DOHH2 (cell line): ENCODE data around the gene MED12L.

ENCODE experiments used
- H3F3A ChIP-seq: fragments of 200-600 bp; sonication (generic), shearing (Covaris generic); 2 replicates; pipeline ENCODE4 v1.6.0; 2016; ENCODE audit warnings: antibody characterized with exemption, mild to moderate bottlenecking; ENCODE audit not compliant: control insufficient read depth, insufficient read depth
- H3K27ac ChIP-seq: fragments of 200-600 bp; sonication (generic); 2 replicates; pipeline ENCODE4 v1.5.1; 2014; ENCODE audit warnings: low read depth, mild to moderate bottlenecking, low read length, moderate library complexity
- H3K27me3 ChIP-seq: fragments of 200-600 bp; sonication (generic); 2 replicates; pipeline ENCODE4 v1.6.1; 2014; ENCODE audit warnings: mild to moderate bottlenecking, low read length, mixed read lengths; ENCODE audit not compliant: control insufficient read depth
- H3K36me3 ChIP-seq: fragments of 200-600 bp; sonication (generic); 2 replicates; pipeline ENCODE4 v1.6.1; 2014; ENCODE audit warnings: mild to moderate bottlenecking, low read length, moderate library complexity, mixed read lengths; ENCODE audit not compliant: control insufficient read depth
- H3K4me1 ChIP-seq: fragments of 200-600 bp; sonication (generic); 2 replicates; pipeline ENCODE4 v1.6.1; 2014; ENCODE audit warnings: mild to moderate bottlenecking, low read length, mixed read lengths; ENCODE audit not compliant: control insufficient read depth
- H3K4me2 ChIP-seq: fragments of 200-600 bp; sonication (generic); 2 replicates; pipeline ENCODE4 v1.6.0; 2014; ENCODE audit warnings: mild to moderate bottlenecking, low read length, moderate library complexity
- H3K4me3 ChIP-seq: fragments of 200-600 bp; sonication (generic); 2 replicates; pipeline ENCODE4 v1.5.1; 2014; ENCODE audit warnings: mild to moderate bottlenecking, low read length, mixed read lengths
- H3K79me2 ChIP-seq: fragments of 200-600 bp; sonication (generic); 2 replicates; pipeline ENCODE4 v1.6.1; 2014; ENCODE audit warnings: mild to moderate bottlenecking, low read length, mixed read lengths; ENCODE audit not compliant: control insufficient read depth
- H3K9me2 ChIP-seq: fragments of 200-600 bp; sonication (generic); replicated peaks from 2 replicates; pipeline ENCODE4 v1.6.1; 2014; ENCODE audit warnings: mild to moderate bottlenecking, low read length, mixed read lengths; ENCODE audit not compliant: control insufficient read depth
- H3K9me3 ChIP-seq: fragments of 200-600 bp; sonication (generic); 2 replicates; pipeline ENCODE4 v1.6.1; 2014; ENCODE audit warnings: antibody characterized with exemption, low read length, mixed read lengths; ENCODE audit not compliant: control insufficient read depth, insufficient read depth
- H4K20me1 ChIP-seq: fragments of 200-600 bp; sonication (generic); 2 replicates; pipeline ENCODE4 v1.6.0; 2014; ENCODE audit warnings: low read depth, mild to moderate bottlenecking, antibody characterized with exemption, low read length, moderate library complexity; ENCODE audit not compliant: control insufficient read depth, insufficient read depth
- CTCF ChIP-seq: fragments of 200-600 bp; sonication (generic); IDR thresholded peaks from one replicate; pipeline ENCODE4 v1.5.1; 2014; ENCODE audit warnings: antibody characterized with exemption, mild to moderate bottlenecking, low read depth, low read length; ENCODE audit not compliant: poor library complexity, severe bottlenecking
- EZH2phosphoT487 ChIP-seq: fragments of 200-600 bp; sonication (generic); IDR thresholded peaks from 2 replicates; pipeline ENCODE4 v1.6.1; 2017; ENCODE audit warnings: borderline replicate concordance, mild to moderate bottlenecking, antibody characterized with exemption, low read length, moderate library complexity, mixed read lengths

MED12L gene

GRCh38 chr3:151117047-151117446 is 31.6 kb downstream of the MED12L start:
- Histone ChIP-seq H3K4me2 (no peak overlapping the region), H3K9me3 (no peaks in the 10 kb centered on the region), H3K9me2 (no peaks in the 10 kb centered on the region), H3K27me3 (no peaks in the 10 kb centered on the region), H3K36me3 (no peaks in the 10 kb centered on the region), H3K4me1 (no peaks in the 10 kb centered on the region), H3K27ac (no peak overlapping the region), H3K4me3 (no peak overlapping the region), H3F3A (no peaks in the 10 kb centered on the region), H4K20me1 (no peaks in the 10 kb centered on the region), H3K79me2 (no peaks in the 10 kb centered on the region)
- no peak for TF ChIP-seq CTCF
- no peak for TF ChIP-seq EZH2phosphoT487

- TF ChIP-seq EZH2phosphoT487 (no peak), CTCF (no peak)
- Histone ChIP-seq H3K27me3 (no peaks in the 10 kb centered on the region), H3K4me1 (no peaks in the 10 kb centered on the region), H3K9me2 (no peaks in the 10 kb centered on the region), H3K4me3 (no peak overlapping the region), H3K9me3 (no peaks in the 10 kb centered on the region), H3K79me2 (no peaks in the 10 kb centered on the region), H3K36me3 (no peaks in the 10 kb centered on the region), H3K4me2 (no peak overlapping the region), H4K20me1 (no peaks in the 10 kb centered on the region), H3F3A (no peaks in the 10 kb centered on the region), H3K27ac (no peak overlapping the region)
Observed at GRCh38 chr3:151119188-151119587, 33.7 kb downstream of the MED12L start.

GRCh38 chr3:151120409-151120808 is 34.9 kb downstream of the MED12L start:
- no peaks in the 10 kb centered on the region for H3K9me2 ChIP-seq
- no peaks in the 10 kb centered on the region for H3K79me2 ChIP-seq
- no peaks in the 10 kb centered on the region for H4K20me1 ChIP-seq
- no peaks in the 10 kb centered on the region for H3K4me1 ChIP-seq
- no peaks in the 10 kb centered on the region for H3K27me3 ChIP-seq
- H3K36me3 ChIP-seq = no peaks in the 10 kb centered on the region
- TF ChIP-seq EZH2phosphoT487 = no peak
- no peak for TF ChIP-seq CTCF
- no peak overlapping the region for H3K27ac ChIP-seq
- no peaks in the 10 kb centered on the region for H3K9me3 ChIP-seq
- H3K4me3 ChIP-seq = no peak overlapping the region
- H3F3A ChIP-seq = no peaks in the 10 kb centered on the region
- H3K4me2 ChIP-seq = no peak overlapping the region

GRCh38 chr3:151121016-151121415 is 35.6 kb downstream of the MED12L start:
- Histone ChIP-seq H3K4me3 (no peak overlapping the region), H4K20me1 (no peaks in the 10 kb centered on the region), H3K4me1 (no peaks in the 10 kb centered on the region), H3K9me2 (no peaks in the 10 kb centered on the region), H3F3A (no peaks in the 10 kb centered on the region), H3K9me3 (no peaks in the 10 kb centered on the region), H3K36me3 (no peaks in the 10 kb centered on the region), H3K27ac (no peak overlapping the region), H3K79me2 (no peaks in the 10 kb centered on the region), H3K4me2 (no peak overlapping the region), H3K27me3 (no peaks in the 10 kb centered on the region)
- TF ChIP-seq CTCF = no peak
- no peak for TF ChIP-seq EZH2phosphoT487
